Liver (tissue), 9 donors: ENCODE results near the gene IMPA2. TPM values are rescaled to one million over a fixed set of nuclear protein-coding genes. Genes with fewer than 3 reads are reported as not detected.

Experiments used
- DNase-seq: peaks from one replicate; pipeline ENCODE4 v3.0.0-alpha.2; 2017; ENCODE audit warnings: low spot score
- H3K27ac ChIP-seq, 2 donors: one replicate each; pipeline ENCODE4 v1.7.0; 2013; ENCODE audit warnings: inconsistent platforms in 2 of 2, low read length in 2 of 2, control low read depth in 1 of 2, low read depth in 1 of 2, mild to moderate bottlenecking in 1 of 2
- H3K27me3 ChIP-seq, 4 donors: one replicate each; pipeline versions ENCODE4 v1.6.1 to v1.7.0; 2013; ENCODE audit warnings: low read length in 3 of 4, inconsistent platforms in 1 of 4, mild to moderate bottlenecking in 1 of 4, moderate library complexity in 1 of 4; ENCODE audit not compliant: control insufficient read depth in 4 of 4, insufficient read depth in 4 of 4
- H3K36me3 ChIP-seq, 4 donors: one replicate each; pipeline versions ENCODE4 v1.6.1 to v1.7.0; 2013; ENCODE audit warnings: low read length in 3 of 4, mild to moderate bottlenecking in 3 of 4, low read depth in 1 of 4, moderate library complexity in 1 of 4; ENCODE audit not compliant: control insufficient read depth in 4 of 4, insufficient read depth in 3 of 4
- H3K4me1 ChIP-seq, 4 donors: one replicate each; pipeline versions ENCODE4 v1.6.1 to v1.7.0; 2013; ENCODE audit warnings: low read length in 3 of 4, mild to moderate bottlenecking in 3 of 4, moderate library complexity in 1 of 4; ENCODE audit not compliant: control insufficient read depth in 4 of 4, insufficient read depth in 4 of 4
- H3K4me3 ChIP-seq, 3 donors: one replicate each; pipeline versions ENCODE4 v1.6.1 to v1.7.0; 2013; ENCODE audit warnings: low read length in 3 of 3, control low read depth in 1 of 3, low read depth in 1 of 3, mild to moderate bottlenecking in 1 of 3
- H3K9ac ChIP-seq, 2 donors: one replicate each; pipeline ENCODE4 v1.7.0; 2013; ENCODE audit warnings: low read length in 2 of 2, mild to moderate bottlenecking in 2 of 2, moderate library complexity in 2 of 2, control low read depth in 1 of 2, low read depth in 1 of 2
- H3K9me3 ChIP-seq, 4 donors: one replicate each; pipeline versions ENCODE4 v1.6.1 to v1.7.0; 2013; ENCODE audit warnings: low read length in 3 of 4; ENCODE audit not compliant: control insufficient read depth in 4 of 4
- ATF3 ChIP-seq: IDR thresholded peaks from 2 replicates; pipeline ENCODE4 v1.6.1; 2016; ENCODE audit warnings: antibody characterized with exemption
- CTCF ChIP-seq: fragments of 150-350 bp; IDR thresholded peaks from 2 replicates; pipeline ENCODE4 v1.5.1; 2017; ENCODE audit warnings: improper control_type of control experiment, low read depth, low read length; ENCODE audit not compliant: missing input control
- EGR1 ChIP-seq, 2 donors: IDR thresholded peaks; 2 replicates each; pipeline ENCODE4 v1.6.1; 2016 to 2018; ENCODE audit warnings: antibody characterized with exemption in 2 of 2, low read depth in 2 of 2
- FOXA1 ChIP-seq: IDR thresholded peaks from 2 replicates; pipeline ENCODE4 v1.6.1; 2016; ENCODE audit warnings: antibody characterized with exemption
- FOXA2 ChIP-seq: IDR thresholded peaks from 2 replicates; pipeline ENCODE4 v1.6.1; 2016; ENCODE audit warnings: antibody characterized with exemption
- GABPA ChIP-seq, 2 donors: IDR thresholded peaks in 1 of 2; conservative IDR thresholded peaks in 1 of 2; 2 replicates each; pipeline ENCODE4 v1.6.1; 2016; ENCODE audit warnings: antibody characterized with exemption in 2 of 2, mild to moderate bottlenecking in 1 of 2, moderate library complexity in 1 of 2
- HNF4A ChIP-seq, 2 donors: conservative IDR thresholded peaks; 2 replicates each; pipeline ENCODE4 v1.6.1; 2016; ENCODE audit warnings: antibody characterized with exemption in 2 of 2, mild to moderate bottlenecking in 2 of 2
- HNF4G ChIP-seq: IDR thresholded peaks from 2 replicates; pipeline ENCODE4 v1.6.1; 2016; ENCODE audit warnings: antibody characterized with exemption
- MAX ChIP-seq: IDR thresholded peaks from 2 replicates; pipeline ENCODE4 v1.6.1; 2016; ENCODE audit warnings: antibody characterized with exemption
- NR2F2 ChIP-seq: IDR thresholded peaks from 2 replicates; pipeline ENCODE4 v1.6.1; 2016; ENCODE audit warnings: antibody characterized with exemption
- RAD21 ChIP-seq, 2 donors: IDR thresholded peaks; 2 replicates each; pipeline ENCODE4 v1.6.1; 2016; ENCODE audit warnings: antibody characterized with exemption in 2 of 2, mild to moderate bottlenecking in 2 of 2
- REST ChIP-seq: IDR thresholded peaks from 2 replicates; pipeline ENCODE4 v1.6.1; 2016; ENCODE audit warnings: antibody characterized with exemption, mild to moderate bottlenecking
- RXRA ChIP-seq, 2 donors: IDR thresholded peaks; 2 replicates each; pipeline ENCODE4 v1.6.1; 2017 to 2018; ENCODE audit warnings: antibody characterized with exemption in 2 of 2, mild to moderate bottlenecking in 1 of 2
- SP1 ChIP-seq: IDR thresholded peaks from 2 replicates; pipeline ENCODE4 v1.6.1; 2018; ENCODE audit warnings: antibody characterized with exemption, mild to moderate bottlenecking
- TAF1 ChIP-seq: conservative IDR thresholded peaks from 2 replicates; pipeline ENCODE4 v1.6.1; 2016; ENCODE audit warnings: antibody characterized with exemption, mild to moderate bottlenecking
- YY1 ChIP-seq: IDR thresholded peaks from 2 replicates; pipeline ENCODE4 v1.6.1; 2016; ENCODE audit warnings: antibody characterized with exemption, mild to moderate bottlenecking
- ZBTB33 ChIP-seq: IDR thresholded peaks from 2 replicates; pipeline ENCODE4 v1.6.1; 2016; ENCODE audit warnings: antibody characterized with exemption
- WGBS: extraction: QIAGEN DNeasy Blood & Tissue Kit; methylation state at CpG from one replicate; pipeline ENCODE4 v1.1.7; 2013; 5-methylcytosine and 5-hydroxymethylcytosine counted together
- polyA plus RNA-seq, 2 donors: library from polyadenylated mRNA; stranded (reverse) in 1 of 2; unstranded in 1 of 2; fragments of 200-250 nt in 1 of 2; fragments of >200 nt in 1 of 2; fragmentation: Nextera tagmentation in 1 of 2; extraction: Ambion mirVana in 1 of 2; gene quantifications; one replicate each; pipeline versions ENCODE4 v1.2.1 to v1.2.3, GENCODE V29; 2013 to 2015
- total RNA-seq, 2 donors: library from RNA; depleted of rRNA; stranded (reverse); fragments of >200 nt; gene quantifications; one replicate each; pipeline ENCODE4 v1.2.3, GENCODE V29; 2014
- donor health status: healthy.
- donor health status: healthy.
- donor health status: healthy.
- donor health status: healthy.
- donor health status: healthy.

Gene IMPA2
- total and polyA plus RNA-seq, 4 donors = 27.5 to 55.8 (median 48.2) TPM

- no peak overlapping the region for H3K27ac ChIP-seq
- H3K9me3 ChIP-seq = no peaks in the 10 kb centered on the region
- no peak for TF ChIP-seq RAD21 (IDR thresholded peaks at IDR 0.05)
- no peak for TF ChIP-seq GABPA (IDR thresholded peaks at IDR 0.05 in 1 of 2, conservative IDR thresholded peaks at IDR 0.05 in 1 of 2)
- no peak for TF ChIP-seq HNF4A (conservative IDR thresholded peaks at IDR 0.05)
- TF ChIP-seq MAX = no peak
- TF ChIP-seq SP1 = no peak
- no peak for TF ChIP-seq RXRA (IDR thresholded peaks at IDR 0.05)
- TF ChIP-seq REST = no peak
- no peak for TF ChIP-seq YY1
- no peak for TF ChIP-seq FOXA2
- no peak for TF ChIP-seq ATF3
- no peak for TF ChIP-seq CTCF
- no peak for TF ChIP-seq TAF1
- no peak for TF ChIP-seq NR2F2
- no peak for TF ChIP-seq EGR1 (IDR thresholded peaks at IDR 0.05; ENCODE audit: low read depth in 2 of 2)
- TF ChIP-seq FOXA1 = no peak
- no peak for TF ChIP-seq HNF4G
- H3K9ac ChIP-seq = no peak overlapping the region
- no peaks in the 10 kb centered on the region for H3K27me3 ChIP-seq
- no peak for DNase-seq
- 92% methylated on average over 20 of the region's 20 CpGs for WGBS
- no peaks in the 10 kb centered on the region for H3K36me3 ChIP-seq
- H3K4me1 ChIP-seq = no peaks in the 10 kb centered on the region
- H3K4me3 ChIP-seq = no peak overlapping the region
Measured at GRCh38 chr18:12048010-12048826, 66.9 kb downstream of the IMPA2 start.

- no peaks in the 10 kb centered on the region for H3K36me3 ChIP-seq
- DNase-seq = no peak
- H3K4me3 ChIP-seq = no peak overlapping the region
- no peak overlapping the region for H3K27ac ChIP-seq
- no peak overlapping the region for H3K9ac ChIP-seq
- H3K4me1 ChIP-seq = no peaks in the 10 kb centered on the region
- no peaks in the 10 kb centered on the region for H3K9me3 ChIP-seq
- H3K27me3 ChIP-seq = no peaks in the 10 kb centered on the region
- 78% methylated on average over 2 of the region's 2 CpGs for WGBS
- TF ChIP-seq GABPA (IDR thresholded peaks at IDR 0.05 in 1 of 2, conservative IDR thresholded peaks at IDR 0.05 in 1 of 2) (no peak), ZBTB33 (no peak), HNF4G (no peak), ATF3 (no peak), REST (no peak), TAF1 (no peak), RXRA (IDR thresholded peaks at IDR 0.05) (no peak), RAD21 (IDR thresholded peaks at IDR 0.05) (no peak), YY1 (no peak)
Measured at GRCh38 chr18:12048827-12049175, 67.5 kb downstream of the IMPA2 start.
